DND-41 (cell line): Measurements from ENCODE around the gene SLC48A1.

Source experiments
- EZH2 ChIP-seq: IDR thresholded peaks from 3 replicates; pipeline ENCODE4 v1.6.1; 2012; ENCODE audit warnings: borderline replicate concordance, low read depth, mild to moderate bottlenecking, moderate library complexity, low read length, inconsistent platforms; ENCODE audit not compliant: severe bottlenecking
- TF ChIP-seq, protein P1 (sequence below): IDR thresholded peaks from 2 replicates; pipeline ENCODE4 v1.5.1; 2012; ENCODE audit warnings: borderline replicate concordance, low read length, moderate library complexity, mild to moderate bottlenecking; ENCODE audit not compliant: poor library complexity, severe bottlenecking; ENCODE audit errors: extremely low read depth

DNA sequence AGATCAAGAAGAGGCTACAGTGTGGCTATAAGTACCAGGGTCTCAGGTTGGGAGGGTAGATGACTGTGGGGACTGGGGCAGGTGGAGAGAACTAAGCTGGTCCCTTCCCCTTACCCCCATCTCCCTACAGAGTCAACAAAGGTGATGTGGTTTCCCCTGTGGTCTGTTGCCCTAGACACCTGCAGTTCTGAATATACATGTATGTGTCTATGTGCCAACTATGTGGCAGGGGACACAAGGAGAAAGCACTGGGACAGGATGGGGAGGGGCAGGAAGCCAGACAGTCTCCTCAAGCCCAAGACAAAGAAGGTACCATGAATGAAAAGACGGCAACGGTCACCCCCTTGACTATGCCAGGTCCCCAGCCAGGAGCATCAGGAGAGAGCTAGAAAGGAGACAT lies 51.2 kb downstream of the SLC48A1 start:
- TF ChIP-seq, protein P1, sequence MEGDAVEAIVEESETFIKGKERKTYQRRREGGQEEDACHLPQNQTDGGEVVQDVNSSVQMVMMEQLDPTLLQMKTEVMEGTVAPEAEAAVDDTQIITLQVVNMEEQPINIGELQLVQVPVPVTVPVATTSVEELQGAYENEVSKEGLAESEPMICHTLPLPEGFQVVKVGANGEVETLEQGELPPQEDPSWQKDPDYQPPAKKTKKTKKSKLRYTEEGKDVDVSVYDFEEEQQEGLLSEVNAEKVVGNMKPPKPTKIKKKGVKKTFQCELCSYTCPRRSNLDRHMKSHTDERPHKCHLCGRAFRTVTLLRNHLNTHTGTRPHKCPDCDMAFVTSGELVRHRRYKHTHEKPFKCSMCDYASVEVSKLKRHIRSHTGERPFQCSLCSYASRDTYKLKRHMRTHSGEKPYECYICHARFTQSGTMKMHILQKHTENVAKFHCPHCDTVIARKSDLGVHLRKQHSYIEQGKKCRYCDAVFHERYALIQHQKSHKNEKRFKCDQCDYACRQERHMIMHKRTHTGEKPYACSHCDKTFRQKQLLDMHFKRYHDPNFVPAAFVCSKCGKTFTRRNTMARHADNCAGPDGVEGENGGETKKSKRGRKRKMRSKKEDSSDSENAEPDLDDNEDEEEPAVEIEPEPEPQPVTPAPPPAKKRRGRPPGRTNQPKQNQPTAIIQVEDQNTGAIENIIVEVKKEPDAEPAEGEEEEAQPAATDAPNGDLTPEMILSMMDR = no peak
- no peak for TF ChIP-seq EZH2
